Endothelial cell of umbilical vein (primary cell): ENCODE data around the gene CLSTN2. TPM values are rescaled to one million over a fixed set of nuclear protein-coding genes. Genes with fewer than 3 reads are reported as not detected.

Experiments
- BruUV-seq: library from RNA; stranded (reverse); fragments of 400-500 nt; replicated peaks from 2 replicates; lab custom pipeline; 2021; lab: Mats Ljungman, UMichigan
- CTCF ChIA-PET: fragments of 300-600, 350-600 bp; sonication (Branson Sonifier 250); formaldehyde crosslinking; loops from one replicate; lab custom pipeline; 2021; ENCODE audit warnings: antibody characterized with exemption, inconsistent platforms; lab: Charles Lee
- POLR2A ChIA-PET: fragments of 300-600, 350-600 bp; sonication (Branson Sonifier 250); formaldehyde crosslinking; loops from one replicate; lab custom pipeline; 2021; ENCODE audit warnings: antibody characterized with exemption, inconsistent platforms; lab: Charles Lee
- DNase-seq: peaks from one replicate; pipeline ENCODE4 v3.0.0-alpha.2; 2011; ENCODE audit warnings: low read depth, low spot score
- FAIRE-seq: peaks from 2 replicates; lab custom pipeline; 2011; peaks lifted over from hg19 to GRCh38; lab: Jason Lieb, UNC
- H2AFZ ChIP-seq: 2 replicates; pipeline ENCODE4 v1.6.0; 2012; ENCODE audit warnings: low read depth, low read length, control low read depth, inconsistent platforms
- H3K27ac ChIP-seq: 2 replicates; pipeline ENCODE4 v1.5.1; 2011; ENCODE audit warnings: low read depth, mild to moderate bottlenecking, control low read depth, low read length, moderate library complexity; ENCODE audit not compliant: insufficient read depth
- H3K27me3 ChIP-seq, 2 experiments: 2 replicates each; pipeline versions ENCODE4 v1.6.0 to v1.6.1; 2011; ENCODE audit warnings: low read length in 2 of 2, mixed read lengths in 1 of 2; ENCODE audit not compliant: control insufficient read depth in 2 of 2, insufficient read depth in 2 of 2
- H3K36me3 ChIP-seq, 2 experiments: 2 replicates in 1 of 2; 3 replicates in 1 of 2; pipeline ENCODE4 v1.5.1; 2011; ENCODE audit warnings: low read length in 2 of 2, mild to moderate bottlenecking in 1 of 2, moderate library complexity in 1 of 2; ENCODE audit not compliant: control insufficient read depth in 2 of 2, insufficient read depth in 2 of 2; ENCODE audit errors: extremely low read depth in 1 of 2
- H3K4me1 ChIP-seq: 3 replicates; pipeline ENCODE4 v1.5.1; 2011; ENCODE audit warnings: mild to moderate bottlenecking, low read length; ENCODE audit not compliant: control insufficient read depth, insufficient read depth; ENCODE audit errors: extremely low read depth
- H3K4me2 ChIP-seq: 2 replicates; pipeline ENCODE4 v1.6.1; 2011; ENCODE audit warnings: low read length, control low read depth, mixed read lengths; ENCODE audit not compliant: insufficient read depth
- H3K4me3 ChIP-seq, 3 experiments: fragments of 200-600 bp in 1 of 3; sonication (generic), shearing (Covaris generic) in 1 of 3; replicated peaks in 1 of 3; 2 replicates each; pipeline ENCODE4 v1.5.1; 2011 to 2016; ENCODE audit warnings: control low read depth in 3 of 3, low read length in 3 of 3, mild to moderate bottlenecking in 2 of 3, inconsistent platforms in 1 of 3, low read depth in 1 of 3, moderate library complexity in 1 of 3; ENCODE audit not compliant: insufficient read depth in 1 of 3
- H3K79me2 ChIP-seq: 2 replicates; pipeline ENCODE4 v1.6.0; 2012; ENCODE audit warnings: low read length, inconsistent platforms; ENCODE audit not compliant: control insufficient read depth, insufficient read depth
- H3K9ac ChIP-seq: replicated peaks from 2 replicates; pipeline ENCODE3; 2011; ENCODE audit warnings: low read length, control low read depth; ENCODE audit not compliant: insufficient read depth; ENCODE audit errors: extremely low read depth
- H3K9me1 ChIP-seq: replicated peaks from 3 replicates; pipeline ENCODE4 v1.6.0; 2011; ENCODE audit warnings: mild to moderate bottlenecking, low read length; ENCODE audit not compliant: control insufficient read depth, insufficient read depth; ENCODE audit errors: extremely low read depth
- H3K9me3 ChIP-seq: replicated peaks from 2 replicates; pipeline ENCODE4 v1.5.1; 2012; ENCODE audit warnings: low read length, inconsistent platforms; ENCODE audit not compliant: control insufficient read depth, insufficient read depth
- H4K20me1 ChIP-seq: replicated peaks from 2 replicates; pipeline ENCODE3; 2011; ENCODE audit warnings: mild to moderate bottlenecking, low read length; ENCODE audit not compliant: control insufficient read depth, insufficient read depth; ENCODE audit errors: extremely low read depth
- CTCF ChIP-seq, 2 donors: IDR thresholded peaks; 1 replicate in 1 of 2; 2 replicates in 1 of 2; pipeline ENCODE4 v1.5.1; 2011; ENCODE audit warnings: low read length in 2 of 2, mild to moderate bottlenecking in 2 of 2, moderate library complexity in 2 of 2, control low read depth in 1 of 2, inconsistent platforms in 1 of 2, low read depth in 1 of 2; ENCODE audit not compliant: insufficient read depth in 1 of 2; ENCODE audit errors: extremely low read depth in 1 of 2
- EZH2 ChIP-seq: IDR thresholded peaks from 2 replicates; pipeline ENCODE4 v1.6.1; 2012; ENCODE audit warnings: borderline replicate concordance, low read depth, mild to moderate bottlenecking, moderate library complexity, low read length, inconsistent platforms; ENCODE audit not compliant: severe bottlenecking
- FOS ChIP-seq: IDR thresholded peaks from 2 replicates; pipeline ENCODE4 v1.6.1; 2011; ENCODE audit warnings: mild to moderate bottlenecking, low read length, moderate library complexity, borderline replicate concordance; ENCODE audit not compliant: insufficient read depth
- GATA2 ChIP-seq: IDR thresholded peaks from 2 replicates; pipeline ENCODE4 v1.7.0; 2011; ENCODE audit warnings: low read depth, mild to moderate bottlenecking, moderate library complexity, mixed read lengths, low read length; ENCODE audit not compliant: insufficient read length, insufficient read depth
- JUN ChIP-seq: IDR thresholded peaks from 2 replicates; pipeline ENCODE4 v1.6.1; 2011; ENCODE audit warnings: borderline replicate concordance, low read depth; ENCODE audit not compliant: insufficient read length, insufficient read depth
- MAX ChIP-seq: IDR thresholded peaks from 2 replicates; pipeline ENCODE4 v1.6.1; 2011; ENCODE audit not compliant: insufficient read depth, insufficient read length
- MYC ChIP-seq: IDR thresholded peaks from one replicate; pipeline ENCODE4 v1.6.1; 2011; ENCODE audit warnings: mild to moderate bottlenecking, low read depth, low read length
- POLR2A ChIP-seq: IDR thresholded peaks from 2 replicates; pipeline ENCODE4 v1.6.1; 2012; ENCODE audit warnings: low read depth, mild to moderate bottlenecking, control low read depth, low read length
- POLR2AphosphoS5 ChIP-seq: IDR thresholded peaks from 2 replicates; pipeline ENCODE4 v1.6.1; 2012; ENCODE audit warnings: low read depth, mild to moderate bottlenecking, control low read depth, low read length, moderate library complexity; ENCODE audit not compliant: insufficient read depth
- dilution Hi-C: fragments of 300-500 bp; cut with MboI; formaldehyde crosslinking; loops from one replicate; pipeline ENCODE4 v1.15.0; 2019; ENCODE audit warnings: low sequenced_read_pairs; ENCODE audit not compliant: extremely low pct_ligation_motif_present
- intact Hi-C: fragments of 100-400 bp; cut with micrococcal nuclease; formaldehyde crosslinking; loops from one replicate; pipeline ENCODE4 v1.10.0; 2022
- polyA plus RNA-seq, 4 experiments: library from polyadenylated mRNA; depleted of rRNA in 3 of 4; stranded (reverse) in 3 of 4; unstranded in 1 of 4; fragments of >200 nt; gene quantifications; 2 replicates each; pipeline versions ENCODE4 v1.2.1 to v1.2.3, GENCODE V29; 2011 to 2012; ENCODE audit warnings: missing spikeins in 1 of 4
- total RNA-seq: library from RNA; stranded (reverse); gene quantifications from 2 replicates; pipeline ENCODE4 v1.2.3, GENCODE V29; 2021

Gene CLSTN2
- total and polyA plus RNA-seq, 2 donors (not counting 3 experiments of a cell fraction or from before 2014, with no cell fraction given) = 0.26 to 0.38 TPM

GRCh38 chr3:140238646-140239314 is 303.8 kb downstream of the CLSTN2 start:
- no peak overlapping the region for H3K9ac ChIP-seq
- no TSS peak for BruUV-seq
- dilution Hi-C loops = no loop called here
- no peak overlapping the region for H2AFZ ChIP-seq
- no peaks in the 10 kb centered on the region for H3K36me3 ChIP-seq
- ChIA-PET POLR2A (no interaction called here), CTCF (no interaction called here)
- TF ChIP-seq GATA2 = no peak
- TF ChIP-seq POLR2A = no peak
- TF ChIP-seq POLR2AphosphoS5 = no peak
- TF ChIP-seq FOS = no peak
- TF ChIP-seq JUN = no peak
- no peak for TF ChIP-seq MYC
- no peaks in the 10 kb centered on the region for H4K20me1 ChIP-seq
- no peak overlapping the region for H3K27ac ChIP-seq
- no peak overlapping the region for H3K4me3 ChIP-seq
- H3K27me3 ChIP-seq = no peaks in the 10 kb centered on the region
- intact Hi-C loops = no loop called here
- no peaks in the 10 kb centered on the region for H3K79me2 ChIP-seq
- H3K9me3 ChIP-seq = no peaks in the 10 kb centered on the region
- DNase-seq (no peak), FAIRE-seq (no peak)
- H3K4me1 ChIP-seq = no peaks in the 10 kb centered on the region
- H3K4me2 ChIP-seq = no peak overlapping the region
- H3K9me1 ChIP-seq = no peaks in the 10 kb centered on the region

- DNase-seq = peak; percentile 3
- Histone ChIP-seq H3K9me1 (no peaks in the 10 kb centered on the region), H3K4me1 (no peaks in the 10 kb centered on the region), H3K9me3 (no peaks in the 10 kb centered on the region), H3K27ac (no peak overlapping the region), H3K79me2 (no peaks in the 10 kb centered on the region), H3K4me2 (no peak overlapping the region), H3K36me3 (no peaks in the 10 kb centered on the region), H2AFZ (no peak overlapping the region), H3K4me3 (no peak overlapping the region), H4K20me1 (no peaks in the 10 kb centered on the region), H3K27me3 (no peaks in the 10 kb centered on the region), H3K9ac (no peak overlapping the region)
- FAIRE-seq = no peak
- TF ChIP-seq MAX (no peak), POLR2AphosphoS5 (no peak), EZH2 (no peak), FOS (no peak), CTCF (IDR thresholded peaks at IDR 0.05; ENCODE audit: extremely low read depth in 1 of 2, insufficient read depth in 1 of 2, low read depth in 1 of 2, low read length in 2 of 2) (no peak), JUN (no peak), MYC (no peak), GATA2 (no peak), POLR2A (no peak)
- dilution Hi-C loops = no loop called here
- ChIA-PET POLR2A (no interaction called here), CTCF (no interaction called here)
- intact Hi-C loops = no loop called here
- BruUV-seq = no TSS peak
Measured at GRCh38 chr3:140242818-140243276, 307.9 kb downstream of the CLSTN2 start.
